H54 (cell line): Measurements from ENCODE around the gene TIMM22.
"Not testable (repeated sequence)": the region's sequence is repeated elsewhere in the genome, so short reads cannot be mapped to it uniquely, and the experiment has no call there.

Experiments used
- DNase-seq: peaks from one replicate; pipeline ENCODE4 v3.0.0; 2011; ENCODE audit warnings: low spot score, mixed read lengths; ENCODE audit not compliant: insufficient read length
- FAIRE-seq: peaks from 3 replicates; lab custom pipeline; 2011; peaks lifted over from hg19 to GRCh38; lab: Jason Lieb, UNC
- POLR2A ChIP-seq: IDR thresholded peaks from 2 replicates; pipeline ENCODE4 v1.6.1; 2011; ENCODE audit warnings: low read depth, mild to moderate bottlenecking, low read length

The TIMM22 gene

GRCh38 chr17:996554-997344 lies at the start of gene TIMM22:
Gene TIMM22, plus strand, starts transcription at chr17:997129. Its CDS starts 14 bp downstream, at chr17:997143.
- no peak for FAIRE-seq
- peak; percentile 92 for DNase-seq
- TF ChIP-seq POLR2A: peak; percentile 88

DNA sequence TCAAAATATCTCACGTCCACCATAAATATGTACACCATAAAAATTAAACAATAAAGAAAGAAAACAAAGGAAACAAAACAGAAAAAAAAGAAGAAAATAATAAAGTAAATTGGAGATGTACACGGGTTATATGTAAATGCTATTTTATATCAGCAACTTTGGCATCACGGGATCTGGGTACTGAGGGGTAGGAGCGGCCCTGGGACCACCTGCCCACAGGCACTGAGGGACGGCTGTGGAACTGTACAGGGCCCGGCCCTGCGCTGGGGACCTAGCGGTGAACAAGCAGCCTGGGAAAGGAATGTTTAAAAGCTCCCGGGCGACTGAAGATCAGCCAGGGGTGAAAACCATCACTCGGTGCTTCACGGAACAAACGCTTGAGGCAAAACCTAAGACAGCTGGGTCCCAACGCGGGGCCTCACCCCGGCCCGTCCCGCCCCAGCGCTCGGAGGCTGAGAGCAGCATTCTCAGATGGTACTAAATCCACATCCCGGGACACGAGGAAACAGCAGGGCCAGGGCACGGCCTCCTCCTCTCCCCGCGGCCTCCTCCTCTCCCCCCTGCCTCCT lies 48.6 kb upstream of the TIMM22 start:
- FAIRE-seq (no peak), DNase-seq (no peak)
- TF ChIP-seq POLR2A: no peak

DNA sequence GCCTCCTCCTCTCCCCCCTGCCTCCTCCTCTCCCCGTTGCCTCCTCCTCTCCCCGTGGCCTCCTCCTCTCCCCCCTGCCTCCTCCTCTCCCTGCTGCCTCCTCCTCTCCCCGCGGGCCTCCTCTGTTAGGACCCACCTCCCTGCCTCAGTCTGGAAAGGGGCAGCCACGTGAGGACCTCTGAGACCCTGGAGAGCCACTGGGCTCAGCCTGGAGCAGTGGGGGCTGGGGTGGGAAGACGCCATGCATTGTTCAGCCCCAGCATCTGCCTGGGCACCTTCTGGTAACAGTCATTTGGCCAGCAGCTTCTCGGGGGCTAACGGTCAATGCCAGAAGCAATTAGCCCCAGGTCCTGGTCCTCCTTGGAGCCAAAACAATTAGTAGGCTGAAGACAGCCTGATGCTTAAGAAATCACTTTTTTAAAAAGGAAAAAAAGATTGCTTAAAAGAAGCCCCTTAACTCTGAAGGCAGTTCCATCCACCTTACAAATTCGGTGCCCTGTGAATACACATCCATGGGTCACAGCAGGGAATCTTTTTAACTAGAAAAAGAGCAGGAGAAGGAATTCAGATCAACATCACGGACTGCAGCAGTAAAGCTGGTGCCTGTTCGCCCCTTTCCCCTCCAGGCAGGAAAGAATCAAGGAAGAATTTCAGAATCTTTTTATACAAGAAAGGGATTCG lies 47.2 kb upstream of the TIMM22 start:
- no peak for TF ChIP-seq POLR2A
- DNase-seq (no peak), FAIRE-seq (no peak)

DNA sequence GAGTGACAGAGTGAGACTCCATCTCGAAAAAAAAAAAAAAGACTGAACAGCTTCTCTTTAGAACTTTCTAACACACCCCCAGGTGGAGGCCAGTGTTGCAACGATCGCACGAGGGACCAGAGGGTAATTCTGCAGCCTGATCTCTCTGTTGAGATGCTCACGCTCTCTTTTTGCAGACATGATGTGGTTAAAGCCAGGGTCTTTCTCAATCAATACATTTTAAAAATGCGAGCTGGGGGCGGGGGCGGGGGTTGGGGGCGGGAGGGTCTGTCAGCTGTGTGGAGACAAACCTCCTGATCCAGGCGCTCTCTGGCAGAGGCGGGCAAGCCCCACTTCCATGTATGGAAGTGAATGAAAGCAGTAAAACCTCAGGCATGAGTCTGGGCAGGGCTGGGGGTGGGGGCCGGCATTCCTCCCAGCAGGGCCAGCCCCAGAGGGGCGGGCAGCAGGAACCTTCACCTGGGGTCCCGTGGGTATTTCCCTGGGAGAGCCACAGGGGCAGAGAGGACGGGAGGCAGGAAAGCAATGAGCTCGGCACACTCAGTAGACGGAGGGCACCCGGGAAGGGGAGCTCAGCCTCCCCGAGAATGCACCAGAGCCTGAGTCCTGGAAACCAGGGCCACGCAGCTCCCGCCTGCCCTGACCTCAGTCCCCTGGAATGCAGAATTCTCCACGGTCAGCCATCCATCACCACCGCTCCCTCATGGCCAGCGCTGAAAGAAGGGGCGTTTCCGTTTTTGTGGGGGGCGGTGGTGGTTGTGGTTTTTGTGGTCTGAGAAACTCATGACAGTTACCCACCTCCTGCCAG lies 45.4 kb upstream of the TIMM22 start:
- peak; percentile 69 for FAIRE-seq
- DNase-seq: peak; percentile 97
- no peak for TF ChIP-seq POLR2A

DNA sequence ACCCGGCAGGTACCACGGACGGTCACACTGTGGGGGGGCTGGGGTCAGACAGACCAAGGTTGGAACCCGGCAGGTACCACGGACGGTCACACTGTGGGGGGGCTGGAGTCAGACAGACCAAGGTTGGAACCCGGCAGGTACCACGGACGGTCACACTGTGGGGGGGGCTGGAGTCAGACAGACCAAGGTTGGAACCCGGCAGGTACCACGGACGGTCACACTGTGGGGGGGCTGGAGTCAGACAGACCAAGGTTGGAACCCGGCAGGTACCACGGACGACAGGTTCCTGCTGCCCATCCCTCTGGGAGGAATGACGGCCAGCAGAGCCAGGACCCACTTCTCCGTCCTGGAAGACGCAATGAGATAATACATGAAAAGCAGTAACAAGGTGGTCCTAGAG lies 44.3 kb upstream of the TIMM22 start:
- not testable (repeated sequence) for DNase-seq, FAIRE-seq

GRCh38 chr17:953767-954166 lies 43.2 kb upstream of the TIMM22 start:
- no peak for TF ChIP-seq POLR2A
- no peak for DNase-seq
- FAIRE-seq: no peak

DNA sequence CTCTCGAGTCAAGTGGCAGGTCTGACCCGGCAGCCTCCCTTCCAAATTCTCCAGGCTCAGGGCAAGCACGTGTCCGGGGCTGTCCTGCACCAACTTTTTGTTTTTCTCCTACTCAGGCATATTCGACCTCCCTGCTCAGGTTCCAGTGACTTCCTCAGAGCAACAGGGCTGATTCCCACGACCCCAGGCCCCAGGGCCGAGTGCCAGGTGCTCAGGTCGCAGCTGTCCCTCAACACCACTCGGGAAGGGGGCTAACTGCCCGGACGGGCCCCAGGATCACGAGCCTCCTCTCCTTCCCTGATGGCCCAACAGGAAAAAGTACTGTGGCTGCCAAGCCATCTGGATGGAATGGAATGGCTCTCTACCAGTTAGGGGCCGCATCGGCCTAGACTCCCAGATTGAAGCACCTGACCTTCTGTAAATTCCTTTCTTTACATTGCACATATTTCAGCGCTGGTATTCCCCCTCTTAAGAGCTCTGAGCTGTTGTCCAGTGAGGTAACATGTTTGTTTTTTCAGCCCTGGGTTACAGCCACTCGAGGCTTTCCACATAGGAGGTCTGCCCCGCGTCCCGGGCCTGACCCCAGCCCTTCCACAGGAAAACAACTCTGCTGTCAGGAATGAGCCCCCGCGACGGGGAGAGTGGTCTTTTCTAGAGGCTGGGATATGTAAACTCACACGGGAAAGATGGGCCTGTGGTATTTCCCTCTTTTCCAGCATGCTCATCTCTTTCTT lies 42.3 kb upstream of the TIMM22 start:
- FAIRE-seq: no peak
- no peak for DNase-seq
- no peak for TF ChIP-seq POLR2A

- FAIRE-seq (no peak), DNase-seq (no peak)
- no peak for TF ChIP-seq POLR2A
Measured at GRCh38 chr17:956905-957304, 40.0 kb upstream of the TIMM22 start.

GRCh38 chr17:957856-958421 lies 39.0 kb upstream of the TIMM22 start:
- FAIRE-seq (no peak), DNase-seq (no peak)
- no peak for TF ChIP-seq POLR2A

- DNase-seq (no peak), FAIRE-seq (no peak)
- no peak for TF ChIP-seq POLR2A
Measured at GRCh38 chr17:958712-959451, 38.0 kb upstream of the TIMM22 start.

DNA sequence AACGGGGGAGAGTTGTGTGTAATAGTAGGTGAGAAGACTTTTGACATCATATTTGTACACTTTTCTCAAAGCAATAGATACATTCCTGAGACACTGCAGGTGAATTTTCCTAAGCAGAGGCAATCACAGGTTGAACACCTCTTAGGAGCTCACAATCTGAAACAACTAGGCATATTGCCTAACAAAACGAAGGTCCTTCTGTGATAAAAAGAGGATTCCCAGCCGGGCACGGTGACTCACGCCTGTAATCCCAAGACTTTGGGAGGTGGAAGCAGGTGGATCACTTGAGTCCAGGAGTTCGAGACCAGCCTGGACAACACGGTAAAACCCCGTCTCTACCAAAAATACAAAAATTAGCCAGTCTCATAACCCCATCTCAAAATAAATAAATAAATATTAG lies 34.8 kb upstream of the TIMM22 start:
- DNase-seq (no peak), FAIRE-seq (no peak)
- TF ChIP-seq POLR2A: no peak

DNA sequence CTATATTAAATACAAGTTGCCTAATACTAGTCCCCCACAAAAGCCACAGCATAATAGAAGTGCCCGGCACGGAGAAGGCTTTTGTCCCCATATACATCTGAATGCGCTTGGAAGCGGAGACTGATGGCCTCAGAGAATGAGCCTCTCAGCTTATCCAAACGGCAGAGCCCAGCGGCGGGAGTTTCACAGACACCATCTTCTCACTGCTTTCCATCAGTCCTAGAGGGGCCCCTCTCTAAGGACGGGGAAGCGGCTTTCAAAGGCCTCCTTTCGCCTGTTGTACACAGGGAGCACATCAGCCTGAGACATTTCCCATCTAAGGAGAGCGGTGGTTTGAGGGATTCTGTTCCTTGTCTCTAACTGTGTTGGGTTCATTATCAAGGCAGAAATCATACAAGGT lies 34.3 kb upstream of the TIMM22 start:
- DNase-seq: no peak
- no peak for TF ChIP-seq POLR2A
- FAIRE-seq: no peak
